ENCODE data around the gene FOXA1. TPM values are rescaled to one million over a fixed set of nuclear protein-coding genes. Genes with fewer than 3 reads are reported as not detected.

FOXA1 gene
- total RNA-seq, 4 donors from 2014 or later: not detected

GRCh38 chr14:37595809-37596621, 966 bp upstream of the FOXA1 start:
- no peak overlapping the region for H3K27ac ChIP-seq
- peaks cover 42 to 89% of the 10 kb centered on the region in 2 donors for H3K27me3 ChIP-seq
- H3K36me3 ChIP-seq: no peaks in the 10 kb centered on the region
- peaks cover 0 to 18% of the 10 kb centered on the region in 2 donors for H3K4me1 ChIP-seq
- H3K9me3 ChIP-seq: no peaks in the 10 kb centered on the region
- DNase-seq: no peak
- no peak for TF ChIP-seq CTCF (IDR thresholded peaks at IDR 0.05)
- TF ChIP-seq POLR2A (IDR thresholded peaks at IDR 0.05): no peak
- peak overlapping the region in 1 of 2 donors; percentile 30 for H3K4me3 ChIP-seq
- intact Hi-C loops (cut with DNase I; ENCODE audit: low total_unique reads): no loop called here

GRCh38 chr14:37594238-37594970, 645 bp downstream of the FOXA1 start:
- H3K27me3 ChIP-seq: peaks cover 44 to 89% of the 10 kb centered on the region in 2 donors
- peak overlapping the region in 1 of 2 donors; percentile 25 for H3K4me3 ChIP-seq
- no peak overlapping the region for H3K27ac ChIP-seq
- DNase-seq: no peak
- H3K9me3 ChIP-seq: no peaks in the 10 kb centered on the region
- TF ChIP-seq CTCF (IDR thresholded peaks at IDR 0.05) (peak in 1 of 4 experiments; percentile 24), POLR2A (IDR thresholded peaks at IDR 0.05) (no peak)
- intact Hi-C loops (cut with DNase I; ENCODE audit: low total_unique reads): no loop called here
- no peaks in the 10 kb centered on the region for H3K36me3 ChIP-seq
- peaks cover 0 to 18% of the 10 kb centered on the region in 2 donors for H3K4me1 ChIP-seq

- H3K4me1 ChIP-seq: peaks cover 0 to 18% of the 10 kb centered on the region in 2 donors
These were observed 1.4 kb downstream of the FOXA1 start for GRCh38 chr14:37593511-37594237.

More at GRCh38 chr14:37593511-37594237, 1.4 kb downstream of the FOXA1 start:
- Histone ChIP-seq H3K9me3 (no peaks in the 10 kb centered on the region), H3K4me3 (peak overlapping the region in 1 of 2 donors; percentile 25), H3K36me3 (no peaks in the 10 kb centered on the region), H3K27ac (no peak overlapping the region), H3K27me3 (peaks cover 45 to 89% of the 10 kb centered on the region in 2 donors)
- no peak for DNase-seq
- TF ChIP-seq CTCF (IDR thresholded peaks at IDR 0.05) (no peak), POLR2A (IDR thresholded peaks at IDR 0.05) (no peak)
- intact Hi-C loops (cut with DNase I; ENCODE audit: low total_unique reads): no loop called here

All from uterus (tissue), 4 donors.